ENCODE measurements around the gene RSF1. TPM values are rescaled to one million over a fixed set of nuclear protein-coding genes. Genes with fewer than 3 reads are reported as not detected.
"Not testable (repeated sequence)": the region's sequence is repeated elsewhere in the genome, so short reads cannot be mapped to it uniquely, and the experiment has no call there.

RSF1 gene, protein sequence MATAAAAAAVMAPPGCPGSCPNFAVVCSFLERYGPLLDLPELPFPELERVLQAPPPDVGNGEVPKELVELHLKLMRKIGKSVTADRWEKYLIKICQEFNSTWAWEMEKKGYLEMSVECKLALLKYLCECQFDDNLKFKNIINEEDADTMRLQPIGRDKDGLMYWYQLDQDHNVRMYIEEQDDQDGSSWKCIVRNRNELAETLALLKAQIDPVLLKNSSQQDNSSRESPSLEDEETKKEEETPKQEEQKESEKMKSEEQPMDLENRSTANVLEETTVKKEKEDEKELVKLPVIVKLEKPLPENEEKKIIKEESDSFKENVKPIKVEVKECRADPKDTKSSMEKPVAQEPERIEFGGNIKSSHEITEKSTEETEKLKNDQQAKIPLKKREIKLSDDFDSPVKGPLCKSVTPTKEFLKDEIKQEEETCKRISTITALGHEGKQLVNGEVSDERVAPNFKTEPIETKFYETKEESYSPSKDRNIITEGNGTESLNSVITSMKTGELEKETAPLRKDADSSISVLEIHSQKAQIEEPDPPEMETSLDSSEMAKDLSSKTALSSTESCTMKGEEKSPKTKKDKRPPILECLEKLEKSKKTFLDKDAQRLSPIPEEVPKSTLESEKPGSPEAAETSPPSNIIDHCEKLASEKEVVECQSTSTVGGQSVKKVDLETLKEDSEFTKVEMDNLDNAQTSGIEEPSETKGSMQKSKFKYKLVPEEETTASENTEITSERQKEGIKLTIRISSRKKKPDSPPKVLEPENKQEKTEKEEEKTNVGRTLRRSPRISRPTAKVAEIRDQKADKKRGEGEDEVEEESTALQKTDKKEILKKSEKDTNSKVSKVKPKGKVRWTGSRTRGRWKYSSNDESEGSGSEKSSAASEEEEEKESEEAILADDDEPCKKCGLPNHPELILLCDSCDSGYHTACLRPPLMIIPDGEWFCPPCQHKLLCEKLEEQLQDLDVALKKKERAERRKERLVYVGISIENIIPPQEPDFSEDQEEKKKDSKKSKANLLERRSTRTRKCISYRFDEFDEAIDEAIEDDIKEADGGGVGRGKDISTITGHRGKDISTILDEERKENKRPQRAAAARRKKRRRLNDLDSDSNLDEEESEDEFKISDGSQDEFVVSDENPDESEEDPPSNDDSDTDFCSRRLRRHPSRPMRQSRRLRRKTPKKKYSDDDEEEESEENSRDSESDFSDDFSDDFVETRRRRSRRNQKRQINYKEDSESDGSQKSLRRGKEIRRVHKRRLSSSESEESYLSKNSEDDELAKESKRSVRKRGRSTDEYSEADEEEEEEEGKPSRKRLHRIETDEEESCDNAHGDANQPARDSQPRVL (N-terminal part only)
- 100 to 1,000 TPM in 1 of 4 donors, 10 to 100 TPM in 3; 26.5 to 121 (median 82.3) TPM for total RNA-seq

DNA sequence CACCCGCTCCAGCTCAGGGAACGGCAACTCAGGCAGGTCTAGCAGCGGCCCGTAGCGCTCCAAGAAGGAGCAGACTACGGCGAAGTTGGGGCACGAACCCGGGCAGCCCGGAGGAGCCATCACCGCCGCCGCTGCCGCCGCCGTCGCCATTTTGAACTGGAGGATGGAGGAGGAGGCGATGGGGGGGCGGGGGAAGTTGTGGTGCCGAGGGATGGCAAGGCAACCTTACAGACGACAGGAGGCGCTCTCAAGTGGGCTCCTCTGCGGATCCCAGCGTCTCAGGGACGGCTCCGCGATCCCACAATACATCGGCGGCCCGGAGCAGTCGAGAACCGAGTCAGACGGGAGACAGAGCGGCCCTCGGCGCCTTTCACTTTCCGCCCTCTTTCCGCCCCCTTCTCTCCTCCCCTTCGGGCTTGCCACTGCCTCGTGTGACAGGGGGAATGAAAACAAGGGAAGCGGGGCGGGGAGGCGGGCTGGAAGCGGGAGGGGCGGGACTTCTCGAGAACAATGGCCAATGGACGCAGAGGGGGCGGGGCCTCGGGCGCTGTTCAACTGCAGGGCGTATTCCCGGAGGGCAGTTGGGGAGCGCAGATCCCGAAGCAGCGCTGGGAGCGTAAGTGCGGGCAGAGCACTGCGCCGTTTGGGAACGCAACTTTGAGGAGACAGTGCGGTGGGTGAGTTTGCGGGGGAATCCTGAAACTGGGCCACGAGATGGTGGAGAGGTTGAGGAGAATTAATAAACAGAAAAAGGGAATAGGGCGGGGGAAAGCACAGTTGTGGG is at the start of gene RSF1, which contains the start of gene AAMDC:
RSF1 (minus strand) TSS at position 158 of the 784 bp plus-strand sequence; CDS start at position 150, 8 bp downstream.
AAMDC (plus strand) TSS at position 580 of the 784 bp plus-strand sequence. CDS start 21,353 bp downstream, outside the sequence.
- H3K4me3 ChIP-seq, result peak within 1 kb of the TSS; percentile 91 to 100
- H3K9me3 ChIP-seq, result no peaks in the 10 kb centered on the region
- TF ChIP-seq POLR2A (IDR thresholded peaks at IDR 0.05), result peak; percentile 79 to 93
- TF ChIP-seq, protein P1, sequence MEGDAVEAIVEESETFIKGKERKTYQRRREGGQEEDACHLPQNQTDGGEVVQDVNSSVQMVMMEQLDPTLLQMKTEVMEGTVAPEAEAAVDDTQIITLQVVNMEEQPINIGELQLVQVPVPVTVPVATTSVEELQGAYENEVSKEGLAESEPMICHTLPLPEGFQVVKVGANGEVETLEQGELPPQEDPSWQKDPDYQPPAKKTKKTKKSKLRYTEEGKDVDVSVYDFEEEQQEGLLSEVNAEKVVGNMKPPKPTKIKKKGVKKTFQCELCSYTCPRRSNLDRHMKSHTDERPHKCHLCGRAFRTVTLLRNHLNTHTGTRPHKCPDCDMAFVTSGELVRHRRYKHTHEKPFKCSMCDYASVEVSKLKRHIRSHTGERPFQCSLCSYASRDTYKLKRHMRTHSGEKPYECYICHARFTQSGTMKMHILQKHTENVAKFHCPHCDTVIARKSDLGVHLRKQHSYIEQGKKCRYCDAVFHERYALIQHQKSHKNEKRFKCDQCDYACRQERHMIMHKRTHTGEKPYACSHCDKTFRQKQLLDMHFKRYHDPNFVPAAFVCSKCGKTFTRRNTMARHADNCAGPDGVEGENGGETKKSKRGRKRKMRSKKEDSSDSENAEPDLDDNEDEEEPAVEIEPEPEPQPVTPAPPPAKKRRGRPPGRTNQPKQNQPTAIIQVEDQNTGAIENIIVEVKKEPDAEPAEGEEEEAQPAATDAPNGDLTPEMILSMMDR (IDR thresholded peaks at IDR 0.05), result peak; percentile 73 to 84 (median 76)
- intact Hi-C loops (cut with DNase I; ENCODE audit: low total_unique reads), result loop anchor here (5.0 kb wide), 1 partner anchor 177 kb away; no protein-coding TSS in a partner anchor
- no peaks in the 10 kb centered on the region for H3K27me3 ChIP-seq
- H3K27ac ChIP-seq, result peak within 1 kb of the TSS; percentile 93 to 98
- peak; percentile 97 to 99 for DNase-seq
- H3K36me3 ChIP-seq, result no peaks in the 10 kb centered on the region
- H3K4me1 ChIP-seq, result peaks cover 8 to 10% of the 10 kb centered on the region in 2 donors

DNA sequence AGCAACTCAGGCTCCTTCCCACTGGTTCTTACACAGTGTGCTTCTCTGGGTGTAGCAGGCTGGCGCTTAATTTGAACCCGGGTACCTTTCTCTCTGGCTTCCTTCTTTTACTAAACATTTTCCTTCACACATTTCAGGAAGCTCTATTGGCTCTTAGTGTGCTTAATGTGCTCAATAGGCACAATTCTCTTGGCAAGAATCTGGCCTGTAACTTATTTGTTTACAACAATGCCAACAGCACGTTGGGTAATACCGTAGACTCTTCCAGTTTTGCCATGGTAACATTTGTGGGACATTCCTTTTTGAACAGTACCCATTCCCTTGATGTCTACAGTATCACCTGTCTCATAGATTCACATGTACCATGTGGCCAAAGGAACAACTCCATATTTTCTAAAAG is 48.2 kb upstream of the RSF1 start:
- intact Hi-C loops (cut with DNase I; ENCODE audit: low total_unique reads), result no loop called here
- Histone ChIP-seq H3K9me3 (no peaks in the 10 kb centered on the region), H3K4me1 (no peaks in the 10 kb centered on the region), H3K27ac (no peak overlapping the region), H3K4me3 (no peak overlapping the region), H3K36me3 (no peaks in the 10 kb centered on the region), H3K27me3 (no peaks in the 10 kb centered on the region)
- DNase-seq, result no peak
- TF ChIP-seq, protein P1 (IDR thresholded peaks at IDR 0.05), result no peak
- no peak for TF ChIP-seq POLR2A (IDR thresholded peaks at IDR 0.05)

DNA sequence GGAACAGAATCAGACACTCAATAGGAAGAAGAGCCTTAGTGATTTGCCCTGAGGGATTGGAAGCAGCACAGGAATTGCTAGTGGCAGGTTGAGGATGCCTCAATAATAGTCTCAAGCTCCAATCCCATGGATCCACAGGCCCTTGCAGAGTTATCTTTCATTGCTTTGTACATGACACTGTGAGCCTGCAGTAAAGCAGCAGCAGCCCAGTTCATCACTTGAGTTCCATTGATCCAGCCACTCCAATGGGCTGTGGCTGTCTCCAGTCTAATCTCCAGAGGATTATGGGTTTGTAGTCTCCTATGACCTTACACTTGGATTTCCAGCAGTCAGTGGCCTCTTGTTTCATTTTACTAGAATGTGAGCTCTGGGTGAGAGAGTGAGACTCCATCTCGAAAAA is 45.8 kb upstream of the RSF1 start:
- no peak for DNase-seq
- Histone ChIP-seq H3K9me3 (no peaks in the 10 kb centered on the region), H3K27ac (peak overlapping the region in 1 of 2 donors; percentile 2), H3K4me1 (no peaks in the 10 kb centered on the region), H3K4me3 (no peak overlapping the region), H3K36me3 (no peaks in the 10 kb centered on the region), H3K27me3 (no peaks in the 10 kb centered on the region)
- intact Hi-C loops (cut with DNase I; ENCODE audit: low total_unique reads), result no loop called here
- TF ChIP-seq, protein P1 (IDR thresholded peaks at IDR 0.05), result no peak
- no peak for TF ChIP-seq POLR2A (IDR thresholded peaks at IDR 0.05)

DNA sequence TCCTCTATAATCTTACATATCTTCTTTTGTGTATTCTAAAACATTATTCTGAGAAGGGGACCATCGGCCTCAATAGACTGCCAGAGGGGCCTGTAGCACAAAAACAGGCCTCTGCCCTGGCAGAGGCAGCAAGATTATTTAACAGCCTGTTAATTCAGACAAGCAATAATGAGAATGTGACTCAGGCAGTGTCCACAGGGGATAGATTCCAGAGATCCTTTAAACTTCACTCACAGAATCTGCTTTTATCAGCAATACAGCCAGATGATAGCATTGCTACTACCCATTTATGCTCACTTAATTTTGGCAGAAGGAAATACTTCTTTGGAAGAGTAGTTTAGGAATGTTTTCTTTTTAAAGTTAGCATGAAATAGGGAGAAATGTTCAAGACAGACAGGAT is 45.3 kb upstream of the RSF1 start:
- no peaks in the 10 kb centered on the region for H3K9me3 ChIP-seq
- H3K4me1 ChIP-seq, result no peaks in the 10 kb centered on the region
- intact Hi-C loops (cut with DNase I; ENCODE audit: low total_unique reads), result no loop called here
- peak overlapping the region in 1 of 2 donors; percentile 2 for H3K27ac ChIP-seq
- H3K4me3 ChIP-seq, result no peak overlapping the region
- TF ChIP-seq POLR2A (IDR thresholded peaks at IDR 0.05), result no peak
- TF ChIP-seq, protein P1 (IDR thresholded peaks at IDR 0.05), result no peak
- no peaks in the 10 kb centered on the region for H3K27me3 ChIP-seq
- no peaks in the 10 kb centered on the region for H3K36me3 ChIP-seq
- no peak for DNase-seq

DNA sequence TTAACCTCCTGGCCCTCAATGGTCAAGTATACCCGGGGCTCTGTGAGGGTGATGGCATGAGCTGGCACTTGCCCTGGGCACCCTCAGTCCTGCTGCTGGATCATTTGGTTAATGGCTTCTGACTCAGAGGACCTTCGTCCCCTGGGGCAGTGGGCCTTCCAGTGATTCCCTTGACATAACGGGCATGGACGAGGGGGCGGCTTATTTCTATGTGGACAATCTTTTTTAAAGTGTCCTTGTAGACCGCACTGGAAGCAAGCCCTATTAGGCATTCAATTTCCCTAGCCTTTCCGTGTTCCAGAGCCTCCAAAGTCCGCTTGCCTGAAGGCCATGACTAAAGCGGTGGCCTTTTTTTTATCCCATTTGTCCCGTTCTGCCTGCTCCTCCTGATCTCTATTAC is 40.9 kb upstream of the RSF1 start:
- intact Hi-C loops (cut with DNase I; ENCODE audit: low total_unique reads); H3K9me3 ChIP-seq: not testable (repeated sequence)

DNA sequence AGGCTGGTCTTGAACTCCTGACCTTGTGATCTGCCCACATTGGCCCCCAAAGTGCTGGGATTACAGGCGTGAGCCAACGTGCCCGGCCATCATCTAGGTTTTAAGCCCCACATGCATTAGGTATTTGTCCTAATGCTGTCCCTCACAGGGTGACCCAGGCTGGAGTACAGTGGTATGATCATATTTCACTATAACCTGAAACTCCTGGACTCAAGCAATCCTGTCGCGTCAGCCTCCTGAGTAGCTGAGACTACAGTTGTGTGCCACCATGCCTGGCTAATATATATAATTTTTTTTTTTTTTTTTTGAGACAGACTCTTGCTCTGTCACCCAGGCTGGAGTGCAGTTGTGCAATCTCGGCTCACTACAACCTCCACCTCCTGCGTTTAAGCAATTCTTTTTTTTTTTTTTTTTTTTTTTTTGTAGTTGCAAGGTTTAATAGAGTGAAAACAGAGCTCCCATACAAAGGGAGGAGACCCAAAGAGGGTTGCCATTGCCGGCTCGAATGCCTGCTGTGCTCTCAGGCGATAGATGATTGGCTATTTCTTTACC is 37.5 kb upstream of the RSF1 start:
- intact Hi-C loops (cut with DNase I; ENCODE audit: low total_unique reads); H3K36me3 ChIP-seq; H3K4me3 ChIP-seq; H3K27ac ChIP-seq; H3K4me1 ChIP-seq; H3K9me3 ChIP-seq; DNase-seq; H3K27me3 ChIP-seq: not testable (repeated sequence)

More for the DNA sequence above, 40.9 kb upstream of the RSF1 start:
- not testable (repeated sequence) for H3K4me3 ChIP-seq, H3K27ac ChIP-seq, H3K4me1 ChIP-seq, H3K27me3 ChIP-seq, H3K36me3 ChIP-seq, DNase-seq

All from uterus (tissue), 4 donors.